ENCODE measurements around the gene TIMM23. TPM values are rescaled to one million over a fixed set of nuclear protein-coding genes. Genes with fewer than 3 reads are reported as not detected.
"Not testable (repeated sequence)": the region's sequence is repeated elsewhere in the genome, so short reads cannot be mapped to it uniquely, and the experiment has no call there.

The TIMM23 gene
- total RNA-seq: 10 to 100 TPM; 49.6 to 70.6 TPM

- ATAC-seq (peak; percentile 91 to 92), DNase-seq (ENCODE audit: low spot score in 2 of 2) (peak; percentile 86 to 88)
- Mint-ChIP-seq H3K36me3 (peaks cover 11 to 28% of the 10 kb centered on the region in 2 donors), H3K27ac (peak within 1 kb of the TSS; percentile 97 to 100)
- not testable (repeated sequence) for H3K9me3 Mint-ChIP-seq
Measured at GRCh38 chr10:45972106-45972812, at the start of gene TIMM23. Gene TIMM23 (plus strand): TSS chr10:45972489. CDS start chr10:45972625, 136 bp downstream.

- not testable (repeated sequence) for H3K27ac Mint-ChIP-seq; H3K36me3 Mint-ChIP-seq; H3K9me3 Mint-ChIP-seq; DNase-seq (ENCODE audit: low spot score in 2 of 2); ATAC-seq
Measured at GRCh38 chr10:45926790-45927189, 45.5 kb upstream of the TIMM23 start.

- not testable (repeated sequence) for H3K27ac Mint-ChIP-seq; DNase-seq (ENCODE audit: low spot score in 2 of 2); ATAC-seq; H3K9me3 Mint-ChIP-seq
- peaks cover 12% of the 10 kb centered on the region in 2 donors for H3K36me3 Mint-ChIP-seq
Measured at GRCh38 chr10:45931305-45931704, 41.0 kb upstream of the TIMM23 start.

- DNase-seq (ENCODE audit: low spot score in 2 of 2); ATAC-seq; H3K36me3 Mint-ChIP-seq; H3K9me3 Mint-ChIP-seq: not testable (repeated sequence)
- peak overlapping the region in 1 of 2 donors; percentile 48 for H3K27ac Mint-ChIP-seq
Measured at GRCh38 chr10:45934788-45935187, 37.5 kb upstream of the TIMM23 start.

GRCh38 chr10:45939176-45939697 is 33.1 kb upstream of the TIMM23 start:
- not testable (repeated sequence) for ATAC-seq; H3K9me3 Mint-ChIP-seq; DNase-seq (ENCODE audit: low spot score in 2 of 2); H3K27ac Mint-ChIP-seq; H3K36me3 Mint-ChIP-seq

- H3K36me3 Mint-ChIP-seq; H3K27ac Mint-ChIP-seq; DNase-seq (ENCODE audit: low spot score in 2 of 2); ATAC-seq; H3K9me3 Mint-ChIP-seq: not testable (repeated sequence)
Measured at GRCh38 chr10:45941196-45941595, 31.1 kb upstream of the TIMM23 start.

- DNase-seq (ENCODE audit: low spot score in 2 of 2); H3K27ac Mint-ChIP-seq; H3K9me3 Mint-ChIP-seq; ATAC-seq; H3K36me3 Mint-ChIP-seq: not testable (repeated sequence)
Measured at GRCh38 chr10:45945476-45945875, 26.8 kb upstream of the TIMM23 start.

- H3K27ac Mint-ChIP-seq; ATAC-seq; H3K9me3 Mint-ChIP-seq; DNase-seq (ENCODE audit: low spot score in 2 of 2); H3K36me3 Mint-ChIP-seq: not testable (repeated sequence)
Measured at GRCh38 chr10:45947363-45947762, 24.9 kb upstream of the TIMM23 start.

GRCh38 chr10:45948801-45949200 is 23.5 kb upstream of the TIMM23 start:
- not testable (repeated sequence) for ATAC-seq; H3K9me3 Mint-ChIP-seq; H3K36me3 Mint-ChIP-seq; DNase-seq (ENCODE audit: low spot score in 2 of 2); H3K27ac Mint-ChIP-seq

- not testable (repeated sequence) for H3K27ac Mint-ChIP-seq; ATAC-seq; H3K36me3 Mint-ChIP-seq; H3K9me3 Mint-ChIP-seq; DNase-seq (ENCODE audit: low spot score in 2 of 2)
Measured at GRCh38 chr10:45954367-45954766, 17.9 kb upstream of the TIMM23 start.

GRCh38 chr10:45956634-45957033 is 15.7 kb upstream of the TIMM23 start:
- H3K9me3 Mint-ChIP-seq; H3K36me3 Mint-ChIP-seq; H3K27ac Mint-ChIP-seq; DNase-seq (ENCODE audit: low spot score in 2 of 2); ATAC-seq: not testable (repeated sequence)

GRCh38 chr10:45957928-45958327 is 14.4 kb upstream of the TIMM23 start:
- H3K27ac Mint-ChIP-seq: peak overlapping the region; percentile 20 to 86
- peak; percentile 26 to 66 for ATAC-seq
- H3K36me3 Mint-ChIP-seq; DNase-seq (ENCODE audit: low spot score in 2 of 2); H3K9me3 Mint-ChIP-seq: not testable (repeated sequence)

- ATAC-seq: peak in 1 of 2 donors; percentile 46
- not testable (repeated sequence) for H3K36me3 Mint-ChIP-seq; H3K27ac Mint-ChIP-seq; DNase-seq (ENCODE audit: low spot score in 2 of 2); H3K9me3 Mint-ChIP-seq
Measured at GRCh38 chr10:45962686-45963452, 9.4 kb upstream of the TIMM23 start.

GRCh38 chr10:45971019-45971418 is 1.3 kb upstream of the TIMM23 start:
- H3K27ac Mint-ChIP-seq: peak overlapping the region; percentile 97
- not testable (repeated sequence) for DNase-seq (ENCODE audit: low spot score in 2 of 2)
- H3K36me3 Mint-ChIP-seq: peaks cover 11 to 28% of the 10 kb centered on the region in 2 donors

GRCh38 chr10:45971742-45972105 is 565 bp upstream of the TIMM23 start:
- ATAC-seq: peak; percentile 51 to 53
- H3K36me3 Mint-ChIP-seq: peaks cover 11 to 28% of the 10 kb centered on the region in 2 donors
- H3K27ac Mint-ChIP-seq: peak overlapping the region; percentile 97
- DNase-seq (ENCODE audit: low spot score in 2 of 2); H3K9me3 Mint-ChIP-seq: not testable (repeated sequence)

More at GRCh38 chr10:45971019-45971418, 1.3 kb upstream of the TIMM23 start:
- ATAC-seq, H3K9me3 Mint-ChIP-seq: not testable (repeated sequence)

GRCh38 chr10:45972813-45973169 is 502 bp downstream of the TIMM23 start:
- H3K36me3 Mint-ChIP-seq: peaks cover 11 to 28% of the 10 kb centered on the region in 2 donors
- peak overlapping the region; percentile 97 to 100 for H3K27ac Mint-ChIP-seq
- not testable (repeated sequence) for DNase-seq (ENCODE audit: low spot score in 2 of 2); H3K9me3 Mint-ChIP-seq
- peak; percentile 31 to 32 for ATAC-seq

- DNase-seq (ENCODE audit: low spot score in 2 of 2); ATAC-seq; H3K9me3 Mint-ChIP-seq: not testable (repeated sequence)
- Mint-ChIP-seq H3K27ac (peak overlapping the region in 1 of 2 donors; percentile 97), H3K36me3 (peaks cover 11 to 28% of the 10 kb centered on the region in 2 donors)
Measured at GRCh38 chr10:45974041-45974440, 1.8 kb downstream of the TIMM23 start.

Data from activated naive CD4-positive, alpha-beta T cell treated with anti-CD3 and anti-CD28 coated beads, Interleukin-2, amount 50 U/mL, for 72 hours (primary cell).